Activated T-cell treated with anti-CD3 and anti-CD28 coated beads, Interleukin-2, amount 50 U/mL, for 4 hours (primary cell): ENCODE results near the gene EPAS1. TPM values are rescaled to one million over a fixed set of nuclear protein-coding genes. Genes with fewer than 3 reads are reported as not detected.

ENCODE experiments used
- ATAC-seq, 2 donors: fragments of 200-7000 bp; cut with Tn5 transposase; one replicate each; pipeline ENCODE4 v1.10.0; 2021
- DNase-seq: peaks from one replicate; pipeline ENCODE4 v3.0.0-alpha.2; 2020
- H3K27me3 Mint-ChIP-seq: one replicate; pipeline ENCODE4 v1.8.0; 2021; ENCODE audit warnings: low read depth, mixed read lengths
- H3K36me3 Mint-ChIP-seq: one replicate; pipeline ENCODE4 v1.8.0; 2022; ENCODE audit warnings: mixed read lengths; ENCODE audit not compliant: insufficient read depth
- H3K4me1 Mint-ChIP-seq: one replicate; pipeline ENCODE4 v1.8.0; 2021; ENCODE audit warnings: low read depth, mixed read lengths
- H3K4me3 Mint-ChIP-seq: one replicate; pipeline ENCODE4 v1.8.0; 2021; ENCODE audit warnings: mild to moderate bottlenecking, moderate library complexity, mixed read lengths
- H3K9me3 Mint-ChIP-seq: one replicate; pipeline ENCODE4 v1.8.0; 2021; ENCODE audit warnings: mixed read lengths
- total RNA-seq, 3 donors: library from RNA; stranded (reverse); gene quantifications; one replicate each; pipeline ENCODE4 v1.2.1, GENCODE V29; 2021

EPAS1 gene
- total RNA-seq, 3 donors from 2014 or later, result 7.0 to 15.5 (median 7.0) TPM

DNA sequence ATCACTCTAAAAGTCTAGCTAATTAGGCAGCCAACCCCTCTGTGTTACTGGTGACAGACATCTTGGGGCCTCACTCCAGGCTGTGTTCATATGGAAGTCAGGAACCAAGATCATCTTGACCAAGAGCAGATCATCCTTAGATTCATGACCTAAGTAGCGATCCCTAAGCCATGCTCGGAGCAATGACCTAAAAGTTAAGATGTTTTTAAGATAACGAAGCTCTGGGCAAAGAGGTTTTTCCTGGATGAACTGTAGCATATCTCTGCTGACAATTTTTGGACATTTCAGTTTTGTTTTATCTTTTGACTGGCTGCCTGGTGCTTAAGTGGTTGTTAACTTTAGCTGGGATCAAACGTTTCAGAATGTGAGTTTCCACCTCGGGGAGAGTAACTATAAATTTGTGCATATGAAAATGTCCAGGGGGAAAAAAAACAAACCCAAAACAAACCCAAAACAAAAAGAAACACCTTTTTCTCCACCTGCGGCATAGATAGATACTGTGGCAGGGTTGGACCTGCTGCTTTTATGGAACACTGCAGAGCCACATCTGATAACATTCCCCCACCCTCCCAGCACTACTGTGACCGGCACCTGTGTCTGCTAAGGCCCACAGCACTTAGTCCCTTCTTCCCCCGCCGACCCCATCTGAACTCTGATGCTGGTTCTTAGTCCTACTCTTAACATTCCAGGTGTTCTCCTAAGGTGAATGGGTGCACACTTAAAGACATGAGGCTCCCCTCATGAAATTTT, 45.5 kb downstream of the EPAS1 start:
- H3K9me3 Mint-ChIP-seq, result no peaks in the 10 kb centered on the region
- H3K27me3 Mint-ChIP-seq, result peaks cover 1% of the 10 kb centered on the region
- peaks cover 8% of the 10 kb centered on the region for H3K4me1 Mint-ChIP-seq
- DNase-seq (no peak), ATAC-seq (no peak)
- H3K4me3 Mint-ChIP-seq, result no peak overlapping the region
- no peaks in the 10 kb centered on the region for H3K36me3 Mint-ChIP-seq

DNA sequence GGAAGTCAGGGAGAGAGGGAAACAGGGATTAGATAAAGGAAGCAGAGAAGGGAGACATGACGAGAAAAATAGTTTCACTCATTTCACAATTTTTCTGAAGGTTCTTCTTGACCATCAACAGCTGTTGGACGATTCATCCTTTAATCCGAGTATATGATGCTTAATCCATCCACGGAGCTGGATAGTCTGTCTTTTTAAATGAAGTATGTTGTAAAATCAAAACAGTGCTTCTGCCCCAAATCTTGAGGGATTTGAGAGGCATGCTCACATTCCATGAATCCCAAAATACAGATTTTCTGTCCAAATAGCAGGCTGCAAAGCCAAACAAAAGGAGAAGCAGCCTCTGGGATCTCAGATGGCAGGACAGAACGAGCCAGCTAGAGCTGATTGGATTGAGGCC, 47.5 kb downstream of the EPAS1 start:
- Mint-ChIP-seq H3K9me3 (no peaks in the 10 kb centered on the region), H3K4me1 (peaks cover 13% of the 10 kb centered on the region), H3K27me3 (peaks cover 1% of the 10 kb centered on the region), H3K36me3 (no peaks in the 10 kb centered on the region), H3K4me3 (no peak overlapping the region)
- DNase-seq (no peak), ATAC-seq (no peak)

DNA sequence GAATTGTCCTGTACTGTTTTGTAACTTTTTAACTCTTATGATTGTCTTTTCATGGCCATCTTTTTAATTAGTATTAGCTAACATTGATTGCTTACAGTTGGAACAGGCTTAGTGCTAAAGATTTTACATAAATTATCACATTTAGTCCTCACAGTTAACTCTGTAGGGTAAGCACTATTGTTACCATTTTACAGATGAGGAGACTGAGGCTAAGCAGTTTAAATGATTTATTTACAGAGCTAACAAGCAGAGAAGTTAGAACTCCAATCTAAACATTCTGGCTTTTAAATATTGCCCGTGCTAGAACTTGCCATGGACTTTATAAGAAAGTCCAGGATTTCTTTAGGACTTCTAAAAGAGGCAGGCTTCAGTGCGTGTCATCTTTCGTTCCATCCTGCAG, 48.6 kb downstream of the EPAS1 start:
- ATAC-seq (no peak), DNase-seq (no peak)
- H3K9me3 Mint-ChIP-seq, result no peaks in the 10 kb centered on the region
- peaks cover 23% of the 10 kb centered on the region for H3K4me1 Mint-ChIP-seq
- H3K4me3 Mint-ChIP-seq, result no peak overlapping the region
- no peaks in the 10 kb centered on the region for H3K36me3 Mint-ChIP-seq
- H3K27me3 Mint-ChIP-seq, result peaks cover 1% of the 10 kb centered on the region

DNA sequence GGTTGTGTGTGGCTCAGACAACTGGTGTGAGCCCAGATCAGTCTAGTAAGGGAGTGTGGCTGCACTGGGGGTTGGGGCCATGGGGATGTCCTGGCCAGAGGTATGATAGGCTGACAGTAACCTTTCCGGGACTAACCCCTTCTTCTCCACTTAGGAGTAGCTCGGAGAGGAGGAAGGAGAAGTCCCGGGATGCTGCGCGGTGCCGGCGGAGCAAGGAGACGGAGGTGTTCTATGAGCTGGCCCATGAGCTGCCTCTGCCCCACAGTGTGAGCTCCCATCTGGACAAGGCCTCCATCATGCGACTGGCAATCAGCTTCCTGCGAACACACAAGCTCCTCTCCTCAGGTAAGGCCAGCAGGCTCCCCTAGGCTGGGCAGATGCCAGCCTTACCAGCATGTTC, 49.5 kb downstream of the EPAS1 start:
- peaks cover 1% of the 10 kb centered on the region for H3K27me3 Mint-ChIP-seq
- no peaks in the 10 kb centered on the region for H3K9me3 Mint-ChIP-seq
- no peak overlapping the region for H3K4me3 Mint-ChIP-seq
- no peaks in the 10 kb centered on the region for H3K36me3 Mint-ChIP-seq
- ATAC-seq (no peak), DNase-seq (no peak)
- H3K4me1 Mint-ChIP-seq, result peaks cover 32% of the 10 kb centered on the region

DNA sequence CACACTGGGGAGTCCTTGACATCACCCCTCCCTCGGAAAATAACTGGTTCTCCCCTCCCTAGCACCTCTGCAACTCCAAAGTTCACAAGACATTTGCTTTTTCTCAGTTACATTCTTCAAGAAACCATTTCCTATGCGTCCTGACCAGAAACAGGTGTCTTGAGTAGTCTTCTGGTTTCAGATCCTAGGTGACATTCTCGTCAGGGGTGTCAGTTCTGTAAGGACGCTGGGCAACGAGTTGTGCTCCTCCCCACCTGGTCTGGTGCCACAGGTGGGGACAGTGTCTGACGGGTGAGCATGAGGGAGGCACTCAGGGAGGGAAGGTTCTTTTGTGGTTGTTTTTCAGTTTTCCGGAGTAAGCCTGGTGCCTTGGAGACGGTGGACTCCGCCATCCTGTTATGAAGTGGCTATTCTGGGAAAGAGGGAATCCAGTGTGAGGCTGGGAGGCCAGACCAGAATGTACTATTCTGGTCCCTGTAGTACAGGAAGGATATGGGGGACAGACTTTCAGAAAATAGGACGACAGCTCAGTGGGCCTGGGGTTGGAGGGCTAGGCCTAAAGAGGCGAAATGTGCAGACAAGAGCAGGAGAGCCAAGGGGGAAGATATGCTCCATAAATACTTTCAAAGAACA, 50.6 kb downstream of the EPAS1 start:
- Mint-ChIP-seq H3K4me1 (peaks cover 43% of the 10 kb centered on the region), H3K36me3 (no peaks in the 10 kb centered on the region), H3K27me3 (peaks cover 1% of the 10 kb centered on the region), H3K4me3 (no peak overlapping the region), H3K9me3 (no peaks in the 10 kb centered on the region)
- no peak for ATAC-seq
- no peak for DNase-seq

DNA sequence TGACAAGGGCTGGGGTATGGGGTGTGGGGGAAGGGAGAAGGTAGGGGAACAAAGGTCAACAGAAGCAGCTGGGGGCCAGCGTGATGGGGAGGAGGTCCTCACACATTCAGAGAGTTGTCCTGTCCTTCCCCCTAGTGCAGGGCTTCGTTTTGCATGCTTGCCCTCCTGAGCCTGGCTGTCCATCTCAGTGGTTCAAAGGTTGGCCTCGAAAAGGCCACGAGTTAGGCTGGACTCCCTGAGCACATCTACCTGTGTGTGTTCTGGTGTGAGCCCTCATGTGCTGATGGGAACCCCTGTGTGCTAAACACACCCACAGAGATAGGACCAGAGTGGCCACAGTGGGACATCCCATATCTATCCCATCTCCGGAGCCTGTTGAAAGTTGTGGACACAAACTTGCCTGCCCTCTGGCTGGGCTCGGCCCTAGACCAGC, 51.9 kb downstream of the EPAS1 start:
- no peak for ATAC-seq
- Mint-ChIP-seq H3K9me3 (no peaks in the 10 kb centered on the region), H3K4me3 (no peak overlapping the region), H3K36me3 (no peaks in the 10 kb centered on the region), H3K4me1 (peaks cover 56% of the 10 kb centered on the region), H3K27me3 (peaks cover 1% of the 10 kb centered on the region)
- no peak for DNase-seq

DNA sequence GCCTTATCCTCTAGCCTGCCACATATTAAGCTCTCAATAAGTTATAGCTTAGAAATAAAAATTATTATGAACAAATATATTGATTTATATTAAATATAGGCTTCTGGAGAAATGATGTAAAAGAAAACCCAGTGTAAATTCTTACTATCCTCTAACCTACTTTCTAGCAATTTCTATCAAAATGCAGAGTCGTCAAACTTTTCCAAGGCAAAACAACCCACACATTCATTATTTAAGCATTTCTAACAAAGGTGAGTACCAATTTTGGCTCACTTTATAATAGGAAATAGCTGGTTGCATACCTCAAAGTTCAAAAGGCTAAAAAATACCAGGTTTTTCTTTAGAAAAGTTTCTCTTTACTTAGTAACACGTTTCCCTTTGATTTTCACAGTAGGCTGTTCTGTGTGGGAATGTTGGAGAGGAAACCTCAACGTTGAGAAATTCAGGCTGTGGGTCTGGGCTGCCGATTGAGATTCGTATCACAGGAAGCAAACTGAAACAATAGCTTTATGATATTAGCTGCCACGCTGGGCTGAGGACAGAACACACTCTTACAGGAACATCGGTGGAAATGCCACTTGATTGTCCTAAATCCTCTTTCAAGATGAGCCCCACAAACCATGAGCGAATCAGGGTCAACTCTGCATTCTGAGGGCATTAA, 53.0 kb downstream of the EPAS1 start:
- ATAC-seq (no peak), DNase-seq (no peak)
- H3K4me3 Mint-ChIP-seq, result peak overlapping the region; percentile 14
- H3K27me3 Mint-ChIP-seq, result no peaks in the 10 kb centered on the region
- H3K36me3 Mint-ChIP-seq, result no peaks in the 10 kb centered on the region
- peaks cover 66% of the 10 kb centered on the region for H3K4me1 Mint-ChIP-seq
- H3K9me3 Mint-ChIP-seq, result no peaks in the 10 kb centered on the region

DNA sequence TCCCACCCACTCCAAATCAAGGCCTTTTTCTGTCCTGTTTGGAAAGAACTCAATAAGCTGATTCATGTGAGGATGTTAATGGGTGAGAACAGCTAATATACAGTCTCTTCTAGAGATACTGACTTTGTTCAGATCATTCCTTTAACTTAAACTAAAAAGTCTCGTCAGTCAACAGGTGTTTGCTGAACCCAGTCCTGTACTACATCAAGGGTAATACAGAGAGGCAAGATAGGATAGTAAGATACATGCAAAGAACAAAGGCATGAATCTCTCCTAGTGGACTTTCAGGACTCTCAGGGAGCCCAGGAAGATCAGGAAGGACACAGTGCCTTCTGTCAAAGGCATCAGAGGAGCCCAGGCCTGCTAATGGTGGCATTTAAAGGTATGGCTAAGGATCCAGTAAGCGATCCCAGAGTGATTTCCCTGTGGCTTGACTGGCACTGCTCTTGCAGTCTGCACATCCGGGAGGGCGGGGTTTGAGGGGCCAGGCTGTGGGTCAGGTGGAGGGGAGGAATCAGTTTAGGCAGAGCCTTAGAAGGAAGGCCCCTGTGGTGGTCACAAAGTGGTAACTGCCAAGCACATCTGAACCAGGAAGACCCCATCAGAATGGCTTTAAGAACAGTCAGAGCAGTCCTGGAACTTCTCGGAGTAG, 54.0 kb downstream of the EPAS1 start:
- peak; percentile 32 to 41 for ATAC-seq
- no peak for DNase-seq
- H3K9me3 Mint-ChIP-seq, result no peaks in the 10 kb centered on the region
- H3K4me1 Mint-ChIP-seq, result peaks cover 66% of the 10 kb centered on the region
- H3K36me3 Mint-ChIP-seq, result no peaks in the 10 kb centered on the region
- H3K4me3 Mint-ChIP-seq, result peak overlapping the region; percentile 77
- no peaks in the 10 kb centered on the region for H3K27me3 Mint-ChIP-seq

DNA sequence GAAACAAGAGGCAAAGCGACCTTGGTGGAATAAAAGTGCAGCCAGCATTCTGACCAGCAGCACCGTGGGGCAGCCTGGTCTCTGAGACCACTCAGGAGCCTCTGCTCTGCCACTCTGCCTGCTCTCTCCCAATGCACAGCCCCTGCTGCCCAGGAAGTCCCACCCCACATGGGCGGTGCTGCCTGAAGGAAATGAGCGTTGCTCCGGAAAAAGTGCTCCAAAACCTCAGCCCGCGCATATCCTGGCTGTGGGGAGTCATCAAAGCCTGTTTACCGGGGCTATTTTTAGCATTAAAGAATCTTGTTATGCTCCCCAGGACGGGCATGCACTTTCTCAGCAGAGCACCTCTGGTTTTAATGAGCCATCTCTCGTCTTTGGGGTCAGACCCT, 54.5 kb downstream of the EPAS1 start:
- peak; percentile 84 to 86 for ATAC-seq
- H3K9me3 Mint-ChIP-seq, result no peaks in the 10 kb centered on the region

DNA sequence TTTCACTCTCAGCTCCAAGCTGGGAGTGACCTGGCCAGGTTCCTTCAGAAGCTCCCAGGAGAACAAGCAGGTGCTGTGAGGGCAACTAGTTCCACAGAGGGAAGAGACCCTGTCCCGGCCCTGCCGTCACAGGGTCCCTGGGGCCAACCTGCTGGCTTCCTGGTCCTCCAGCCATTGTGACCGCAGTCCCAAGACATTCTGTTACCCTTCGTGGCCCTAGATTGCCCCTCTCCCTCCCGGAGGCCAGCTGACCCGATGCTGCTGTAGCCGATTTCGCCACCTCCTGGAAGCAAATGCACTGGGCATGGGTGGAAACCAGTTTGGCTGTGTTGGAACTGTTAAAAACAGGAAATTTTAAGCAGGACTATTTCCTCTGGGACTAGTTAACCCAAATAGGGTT, 55.4 kb downstream of the EPAS1 start:
- DNase-seq, result no peak
- no peaks in the 10 kb centered on the region for H3K27me3 Mint-ChIP-seq
- no peak overlapping the region for H3K4me3 Mint-ChIP-seq
- peaks cover 74% of the 10 kb centered on the region for H3K4me1 Mint-ChIP-seq
- no peaks in the 10 kb centered on the region for H3K9me3 Mint-ChIP-seq
- ATAC-seq, result no peak
- H3K36me3 Mint-ChIP-seq, result no peaks in the 10 kb centered on the region

More for the DNA sequence above, 54.5 kb downstream of the EPAS1 start:
- H3K27me3 Mint-ChIP-seq, result no peaks in the 10 kb centered on the region
- DNase-seq, result peak; percentile 57
- H3K4me3 Mint-ChIP-seq, result peak overlapping the region; percentile 77
- no peaks in the 10 kb centered on the region for H3K36me3 Mint-ChIP-seq
- peaks cover 70% of the 10 kb centered on the region for H3K4me1 Mint-ChIP-seq

DNA sequence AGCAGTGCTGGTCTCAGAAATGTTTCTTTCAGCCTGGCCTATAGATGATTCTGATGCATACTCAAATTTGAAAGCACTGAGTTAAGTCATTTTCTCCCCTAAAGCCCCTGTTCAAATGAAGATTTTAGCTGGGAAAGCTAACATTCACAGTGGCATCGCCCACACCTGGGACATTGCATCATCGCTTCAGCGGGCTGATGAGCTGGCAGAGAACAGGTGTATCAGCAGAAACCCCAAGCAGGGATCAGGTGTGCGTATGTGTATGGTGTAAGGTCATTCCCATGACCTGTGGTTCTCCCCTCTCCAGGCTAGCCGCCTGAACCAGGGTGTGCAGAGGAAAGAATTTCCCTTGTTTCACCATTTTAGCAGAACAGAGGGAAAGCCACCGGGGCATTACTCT, 56.3 kb downstream of the EPAS1 start:
- H3K36me3 Mint-ChIP-seq, result no peaks in the 10 kb centered on the region
- H3K9me3 Mint-ChIP-seq, result no peaks in the 10 kb centered on the region
- H3K4me3 Mint-ChIP-seq, result no peak overlapping the region
- H3K27me3 Mint-ChIP-seq, result no peaks in the 10 kb centered on the region
- DNase-seq (no peak), ATAC-seq (no peak)
- H3K4me1 Mint-ChIP-seq, result peaks cover 68% of the 10 kb centered on the region

DNA sequence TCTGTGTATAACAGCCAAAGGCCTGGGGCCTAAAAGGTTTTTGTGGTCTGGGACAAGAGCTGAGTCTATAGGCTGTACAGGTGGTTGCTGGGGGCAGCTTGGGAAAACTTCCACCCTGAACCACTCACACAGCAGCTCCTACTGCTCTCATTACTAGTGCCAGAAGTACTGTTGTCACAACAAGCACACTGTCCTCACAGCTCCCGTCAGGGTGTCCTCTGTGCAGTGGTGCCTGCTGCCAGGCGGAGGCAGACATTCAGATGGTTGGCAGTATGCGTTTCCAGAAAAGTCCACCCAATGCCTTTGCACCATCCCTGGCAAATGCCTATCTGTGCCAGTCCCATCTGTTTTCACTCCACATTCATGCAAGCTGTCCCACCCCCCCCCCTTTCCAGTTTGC, 58.5 kb downstream of the EPAS1 start:
- Mint-ChIP-seq H3K4me3 (no peak overlapping the region), H3K36me3 (no peaks in the 10 kb centered on the region), H3K9me3 (no peaks in the 10 kb centered on the region), H3K27me3 (no peaks in the 10 kb centered on the region), H3K4me1 (peaks cover 52% of the 10 kb centered on the region)
- DNase-seq, result no peak
- ATAC-seq, result no peak

DNA sequence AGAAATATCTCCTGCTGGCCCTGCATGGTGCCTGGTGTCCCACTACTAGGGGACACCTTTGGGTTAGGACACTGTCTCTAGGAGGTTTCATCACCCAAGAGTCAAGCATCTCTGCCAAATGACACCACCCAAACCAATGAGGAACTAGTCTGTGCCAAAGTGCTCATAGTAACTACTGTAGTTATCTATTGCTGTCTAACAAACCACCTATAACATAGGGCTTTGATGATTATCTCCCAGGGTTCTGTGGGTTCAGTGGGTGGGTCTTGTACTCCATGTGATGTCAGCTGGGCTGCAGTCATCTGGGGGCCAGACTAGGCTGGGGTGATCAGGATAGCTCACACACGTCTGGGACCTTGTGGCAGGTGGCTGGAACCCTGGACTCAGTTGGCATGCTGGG, 59.8 kb downstream of the EPAS1 start:
- ATAC-seq, result peak in 1 of 2 donors; percentile 14
- peaks cover 47% of the 10 kb centered on the region for H3K4me1 Mint-ChIP-seq

DNA sequence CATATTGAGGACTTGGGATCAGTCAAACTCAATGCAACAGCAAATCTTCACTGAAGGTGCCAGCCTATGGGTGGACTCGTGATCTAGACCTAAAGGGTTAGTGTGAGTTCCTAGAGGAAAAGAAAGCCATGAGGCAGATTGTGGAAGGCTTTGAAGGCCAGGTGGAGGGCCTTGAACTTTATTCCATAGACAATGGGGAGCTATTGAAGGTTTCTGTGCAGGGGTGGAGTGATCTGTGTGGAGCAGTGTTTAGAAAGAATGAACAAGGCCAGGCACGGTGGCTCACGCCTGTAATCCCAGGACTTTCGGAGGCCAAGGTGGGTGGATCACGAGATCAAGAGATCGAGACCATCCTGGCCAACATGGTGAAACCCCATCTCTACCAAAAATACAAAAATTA, 61.5 kb downstream of the EPAS1 start:
- Mint-ChIP-seq H3K4me1 (peaks cover 43% of the 10 kb centered on the region), H3K4me3 (no peak overlapping the region), H3K36me3 (no peaks in the 10 kb centered on the region), H3K27me3 (no peaks in the 10 kb centered on the region), H3K9me3 (no peaks in the 10 kb centered on the region)
- DNase-seq (no peak), ATAC-seq (no peak)

More for the DNA sequence above, 59.8 kb downstream of the EPAS1 start:
- H3K27me3 Mint-ChIP-seq, result no peaks in the 10 kb centered on the region
- no peak for DNase-seq
- H3K4me3 Mint-ChIP-seq, result no peak overlapping the region
- H3K9me3 Mint-ChIP-seq, result no peaks in the 10 kb centered on the region
- no peaks in the 10 kb centered on the region for H3K36me3 Mint-ChIP-seq
